Rectal smooth muscle tissue (tissue), 1 donor: Measurements from ENCODE around the gene RTP3.
A peak's percentile ranks its signal among the peaks of the same experiment; 100 is the strongest.
"Not testable (repeated sequence)": the region's sequence is repeated elsewhere in the genome, so short reads cannot be mapped to it uniquely, and the experiment has no call there.

Source experiments
- H3K27ac ChIP-seq: one replicate; pipeline ENCODE4 v1.7.0; 2013; ENCODE audit warnings: low read depth, low read length, inconsistent platforms
- H3K27me3 ChIP-seq: one replicate; pipeline ENCODE4 v1.7.0; 2013; ENCODE audit warnings: low read length; ENCODE audit not compliant: control insufficient read depth, insufficient read depth
- H3K36me3 ChIP-seq: one replicate; pipeline ENCODE4 v1.7.0; 2013; ENCODE audit warnings: low read length; ENCODE audit not compliant: control insufficient read depth, insufficient read depth
- H3K4me1 ChIP-seq: one replicate; pipeline ENCODE4 v1.7.0; 2013; ENCODE audit warnings: low read length; ENCODE audit not compliant: control insufficient read depth, insufficient read depth
- H3K4me3 ChIP-seq: one replicate; pipeline ENCODE4 v1.7.0; 2013; ENCODE audit warnings: low read length
- H3K9ac ChIP-seq: one replicate; pipeline ENCODE4 v1.7.0; 2013; ENCODE audit warnings: low read length

The RTP3 gene

DNA sequence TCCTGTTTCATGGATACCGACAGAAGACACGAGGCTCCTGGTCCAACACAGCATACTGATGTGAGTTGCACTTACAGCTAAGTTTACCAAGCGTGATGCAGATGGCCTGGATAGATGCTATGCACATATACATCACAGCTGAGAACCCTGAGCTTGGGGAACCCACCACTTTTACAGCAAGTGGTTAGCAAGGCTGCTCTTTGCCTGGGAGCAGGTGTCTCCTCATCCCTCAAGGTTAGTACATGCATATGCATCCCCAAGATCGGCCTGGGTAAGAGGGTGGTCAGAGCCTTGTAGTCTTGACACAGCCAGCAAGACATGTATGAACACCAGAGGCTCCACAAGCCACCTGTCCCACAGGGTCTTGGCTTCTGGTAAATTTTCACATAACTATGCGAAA, 40.0 kb downstream of the RTP3 start:
- no peak overlapping the region for H3K4me3 ChIP-seq
- H3K9ac ChIP-seq = no peak overlapping the region
- no peaks in the 10 kb centered on the region for H3K36me3 ChIP-seq
- no peaks in the 10 kb centered on the region for H3K4me1 ChIP-seq
- H3K27ac ChIP-seq = no peak overlapping the region
- H3K27me3 ChIP-seq = no peaks in the 10 kb centered on the region

DNA sequence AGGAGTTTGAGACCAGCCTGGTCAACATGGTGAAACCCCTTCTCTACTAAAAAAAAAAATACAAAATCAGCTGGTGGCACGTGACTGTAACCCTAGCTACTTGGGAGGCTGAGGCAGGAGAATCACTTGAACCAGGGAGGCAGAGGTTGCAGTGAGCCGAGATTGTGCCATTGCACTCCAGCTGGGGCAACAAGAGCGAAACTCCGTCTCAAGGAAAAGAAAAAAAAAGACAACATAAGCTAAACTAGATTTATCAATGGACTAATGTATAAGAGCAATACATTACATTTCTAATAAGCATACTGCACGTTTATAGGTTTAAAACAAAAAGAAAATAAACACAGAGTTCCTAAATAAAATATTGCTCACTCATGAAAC, 40.6 kb downstream of the RTP3 start:
- not testable (repeated sequence) for H3K27me3 ChIP-seq, H3K9ac ChIP-seq, H3K4me3 ChIP-seq, H3K36me3 ChIP-seq, H3K4me1 ChIP-seq, H3K27ac ChIP-seq

DNA sequence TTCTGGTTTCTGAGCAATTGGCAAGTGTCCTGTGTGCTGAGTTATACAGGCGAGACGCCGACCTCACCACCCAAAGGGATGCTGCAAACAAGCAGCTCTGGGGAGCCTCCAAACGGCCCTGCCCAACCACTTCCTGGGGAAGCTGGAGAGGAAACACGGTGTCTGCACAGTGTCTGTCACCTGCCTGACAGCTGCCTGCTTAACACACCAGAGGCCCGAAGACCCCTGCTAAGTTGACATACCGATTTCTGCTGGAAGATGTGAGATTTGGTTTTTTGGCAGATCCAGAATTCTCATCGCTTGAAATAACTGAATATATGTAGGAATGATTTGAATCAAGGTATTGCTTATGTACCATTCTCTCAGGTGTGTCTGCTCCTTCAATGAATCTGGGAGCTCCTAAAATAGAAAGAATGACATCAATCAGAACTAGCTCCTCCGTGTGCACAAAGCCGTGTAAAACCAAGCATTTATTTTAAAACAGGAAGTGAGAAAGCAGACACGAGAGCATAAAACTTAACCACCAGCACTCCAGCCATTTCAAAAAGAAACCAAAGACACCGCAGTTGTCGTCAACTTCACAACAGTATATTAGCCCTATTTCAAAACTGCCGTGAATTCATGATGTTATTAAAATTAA, 41.1 kb downstream of the RTP3 start:
- Histone ChIP-seq H3K4me1 (no peaks in the 10 kb centered on the region), H3K27me3 (no peaks in the 10 kb centered on the region), H3K4me3 (peak overlapping the region; percentile 35), H3K9ac (no peak overlapping the region), H3K27ac (no peak overlapping the region), H3K36me3 (no peaks in the 10 kb centered on the region)

DNA sequence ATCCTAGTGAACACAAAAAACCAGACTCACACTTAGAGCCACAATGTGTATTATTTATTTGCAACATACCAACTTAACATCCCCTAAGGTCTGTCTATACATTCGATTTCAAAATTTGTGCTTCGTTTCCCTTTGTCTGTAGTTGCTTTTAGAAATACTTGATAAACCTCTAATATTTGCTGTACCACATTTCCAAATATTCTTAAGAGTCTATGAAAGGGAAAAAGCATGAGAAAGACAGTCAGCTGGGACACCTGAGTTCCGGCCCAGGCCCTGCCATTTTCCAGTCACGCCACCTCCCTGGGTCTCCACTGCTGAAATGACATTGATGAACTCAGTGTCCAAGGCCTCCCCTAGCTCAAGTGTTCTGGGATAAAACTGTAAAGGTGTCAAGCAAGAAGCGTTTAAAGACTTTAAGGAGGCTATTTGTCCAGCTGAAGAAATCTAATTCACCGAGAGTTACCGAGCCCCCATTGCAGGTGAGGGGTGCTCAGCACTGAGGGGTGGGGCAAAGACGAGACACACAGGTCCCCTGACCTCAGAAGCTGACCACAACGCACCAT, 41.7 kb downstream of the RTP3 start:
- Histone ChIP-seq H3K9ac (no peak overlapping the region), H3K4me1 (no peaks in the 10 kb centered on the region), H3K27ac (no peak overlapping the region), H3K4me3 (no peak overlapping the region), H3K36me3 (no peaks in the 10 kb centered on the region), H3K27me3 (no peaks in the 10 kb centered on the region)

DNA sequence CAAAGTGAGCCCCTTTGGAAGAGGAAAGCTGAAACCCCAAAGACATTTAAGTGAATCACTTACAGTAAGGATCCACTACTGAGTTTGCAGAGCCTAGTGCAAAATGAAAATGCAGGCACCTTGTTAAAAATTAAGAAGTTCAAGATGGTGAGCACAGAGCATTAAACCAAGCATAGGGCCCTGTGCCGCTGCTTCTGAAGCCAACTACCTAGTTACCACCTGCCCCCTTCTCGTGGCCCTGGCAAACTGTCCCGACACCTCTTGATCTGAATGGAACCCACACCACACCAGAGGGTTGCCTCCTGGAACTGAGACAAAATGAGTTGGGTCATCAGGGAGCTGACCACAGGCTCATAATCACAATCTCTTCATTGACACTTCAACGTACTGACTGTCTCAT, 42.8 kb downstream of the RTP3 start:
- Histone ChIP-seq H3K9ac (no peak overlapping the region), H3K4me3 (no peak overlapping the region)

DNA sequence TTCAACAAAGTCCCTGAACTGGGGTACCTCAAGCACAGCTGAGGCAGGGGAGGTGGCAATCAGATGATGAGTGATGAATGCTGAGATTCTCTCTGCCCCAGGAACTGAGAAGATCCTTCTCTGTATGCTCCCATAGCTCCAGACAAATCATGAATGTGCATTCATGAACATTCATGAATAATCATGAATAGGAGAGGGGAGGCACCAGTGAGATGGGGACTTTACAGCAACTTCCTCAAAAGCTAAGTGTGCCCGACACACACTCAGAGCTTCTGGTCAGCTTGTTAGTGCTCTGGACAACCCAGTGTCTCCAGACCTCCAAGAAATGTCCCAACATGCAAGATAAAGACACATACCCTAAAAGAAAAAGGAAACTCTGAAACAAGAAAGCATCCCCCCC, 44.1 kb downstream of the RTP3 start:
- H3K9ac ChIP-seq = no peak overlapping the region
- no peak overlapping the region for H3K4me3 ChIP-seq
- no peaks in the 10 kb centered on the region for H3K36me3 ChIP-seq
- H3K27ac ChIP-seq = no peak overlapping the region
- no peaks in the 10 kb centered on the region for H3K4me1 ChIP-seq
- no peaks in the 10 kb centered on the region for H3K27me3 ChIP-seq

More for the DNA sequence above, 42.8 kb downstream of the RTP3 start:
- no peak overlapping the region for H3K27ac ChIP-seq
- H3K36me3 ChIP-seq = no peaks in the 10 kb centered on the region
- no peaks in the 10 kb centered on the region for H3K27me3 ChIP-seq
- no peaks in the 10 kb centered on the region for H3K4me1 ChIP-seq

DNA sequence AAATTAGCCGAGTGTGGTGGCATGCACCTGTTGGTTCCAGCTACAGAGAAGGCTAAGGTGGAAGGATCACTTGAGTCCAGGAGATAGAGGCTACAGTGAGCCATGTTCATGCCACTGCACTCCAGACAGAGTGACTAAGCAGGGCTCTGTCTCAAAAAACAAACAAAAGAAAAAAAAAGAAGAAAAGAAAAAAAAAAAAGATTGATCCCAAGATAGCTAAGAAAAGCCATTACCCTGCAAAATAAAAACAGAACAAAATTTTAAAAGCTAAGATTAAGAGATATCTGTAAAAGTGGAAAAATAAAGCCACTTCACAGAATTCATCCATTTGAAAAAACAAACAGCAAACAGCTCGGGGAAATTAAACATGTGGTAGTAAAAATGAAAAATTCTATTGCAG, 44.6 kb downstream of the RTP3 start:
- no peak overlapping the region for H3K4me3 ChIP-seq
- H3K9ac ChIP-seq = no peak overlapping the region
- no peak overlapping the region for H3K27ac ChIP-seq
- H3K36me3 ChIP-seq = no peaks in the 10 kb centered on the region
- H3K4me1 ChIP-seq = no peaks in the 10 kb centered on the region
- H3K27me3 ChIP-seq = no peaks in the 10 kb centered on the region

DNA sequence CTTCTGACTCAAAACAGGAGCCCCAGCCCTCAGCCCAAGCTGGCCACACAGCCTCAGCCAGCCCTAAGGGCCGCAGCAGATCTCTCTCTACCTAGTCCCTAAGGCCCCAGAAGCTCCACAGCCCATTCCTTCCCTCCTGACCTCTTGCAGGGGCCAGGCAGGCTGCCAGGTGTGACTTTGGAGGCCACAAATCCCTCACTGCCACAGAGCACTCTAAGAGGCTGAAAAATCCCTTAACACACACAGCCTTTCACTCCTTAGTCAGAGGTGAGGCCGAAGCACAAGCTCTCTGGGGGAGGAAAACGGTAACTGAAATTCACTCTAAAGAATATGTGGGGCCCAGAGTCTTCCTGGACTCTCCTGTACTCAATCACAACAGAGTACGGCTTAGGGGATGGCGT, 45.0 kb downstream of the RTP3 start:
- Histone ChIP-seq H3K27me3 (no peaks in the 10 kb centered on the region), H3K27ac (no peak overlapping the region), H3K4me3 (no peak overlapping the region), H3K4me1 (no peaks in the 10 kb centered on the region), H3K9ac (no peak overlapping the region), H3K36me3 (no peaks in the 10 kb centered on the region)

DNA sequence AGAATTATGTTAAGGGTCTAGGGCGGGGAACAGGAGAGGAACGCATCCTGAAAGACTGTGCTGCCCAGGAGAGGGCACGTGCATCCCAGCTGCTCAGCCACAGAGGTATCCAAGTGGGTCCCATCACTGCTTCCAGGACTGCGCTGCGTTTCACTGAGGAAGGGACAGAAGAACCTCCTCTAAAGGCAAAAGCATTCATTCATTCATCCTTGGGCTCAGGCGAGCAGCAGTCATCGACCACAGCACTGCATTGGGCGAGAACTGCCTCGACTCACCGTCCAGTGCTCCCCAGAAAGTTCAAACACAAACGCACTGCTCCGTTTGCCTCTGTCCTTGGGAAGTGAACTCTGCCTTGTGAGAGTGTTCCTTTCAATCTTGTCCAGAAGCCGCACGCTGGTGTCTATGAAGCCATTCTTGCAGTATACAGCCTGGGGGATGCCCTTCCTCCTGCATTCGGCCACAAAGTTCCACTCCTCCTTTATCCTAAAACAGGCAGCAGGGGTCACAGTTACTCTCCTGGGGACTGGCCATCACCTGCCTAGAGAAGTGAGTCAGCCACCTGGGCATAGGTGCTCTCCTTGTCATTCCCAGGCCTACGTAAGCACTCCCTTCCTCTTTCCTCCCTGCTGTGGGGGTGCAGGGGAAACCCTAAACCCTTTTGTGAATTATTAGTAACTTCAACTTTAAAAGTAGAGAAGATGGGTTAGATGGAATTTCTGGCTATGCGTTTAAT, 47.2 kb downstream of the RTP3 start:
- H3K27me3 ChIP-seq = no peaks in the 10 kb centered on the region
- no peak overlapping the region for H3K9ac ChIP-seq
- no peaks in the 10 kb centered on the region for H3K4me1 ChIP-seq
- H3K4me3 ChIP-seq = no peak overlapping the region
- no peaks in the 10 kb centered on the region for H3K36me3 ChIP-seq
- no peak overlapping the region for H3K27ac ChIP-seq

DNA sequence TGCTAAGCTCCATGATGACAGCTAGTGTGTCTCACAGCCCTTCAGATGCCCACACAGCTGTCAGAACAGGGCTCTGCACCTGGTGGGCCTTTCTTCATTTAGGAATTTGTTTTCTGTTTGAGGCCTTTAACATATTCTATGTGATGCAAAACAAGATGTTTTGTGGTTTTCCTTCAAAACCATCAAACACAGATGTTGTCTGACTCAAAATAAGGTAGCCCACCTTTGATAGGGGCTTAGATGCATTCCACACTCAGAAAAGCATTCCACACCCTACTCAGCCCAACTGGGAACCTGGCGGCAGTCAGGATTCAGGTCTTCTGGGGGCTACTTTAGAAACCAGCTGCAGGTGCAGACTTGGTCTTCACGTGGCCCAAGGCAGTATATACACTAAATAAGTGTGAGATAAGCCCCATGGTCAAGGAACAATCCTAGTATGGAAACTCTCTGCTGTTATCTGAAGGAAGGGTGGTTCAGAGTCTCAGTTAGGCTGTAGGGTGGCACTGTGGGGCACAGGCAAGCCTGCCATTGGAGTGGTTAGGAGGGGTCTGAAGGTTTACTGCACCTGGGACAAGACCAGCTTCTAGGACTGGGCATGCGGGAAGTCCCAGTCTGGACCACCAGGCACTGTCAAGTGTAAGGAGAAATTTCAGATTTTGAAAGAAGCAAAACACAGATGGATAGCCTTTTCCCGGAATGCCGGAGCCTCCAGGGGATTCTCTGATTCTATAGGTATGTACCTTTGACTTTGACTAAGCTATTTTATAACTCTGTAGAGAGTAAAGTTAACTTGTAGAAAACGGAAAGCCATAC, 48.2 kb downstream of the RTP3 start:
- H3K36me3 ChIP-seq = no peaks in the 10 kb centered on the region
- no peaks in the 10 kb centered on the region for H3K27me3 ChIP-seq
- H3K9ac ChIP-seq = no peak overlapping the region
- no peak overlapping the region for H3K4me3 ChIP-seq
- H3K27ac ChIP-seq = no peak overlapping the region
- H3K4me1 ChIP-seq = no peaks in the 10 kb centered on the region

DNA sequence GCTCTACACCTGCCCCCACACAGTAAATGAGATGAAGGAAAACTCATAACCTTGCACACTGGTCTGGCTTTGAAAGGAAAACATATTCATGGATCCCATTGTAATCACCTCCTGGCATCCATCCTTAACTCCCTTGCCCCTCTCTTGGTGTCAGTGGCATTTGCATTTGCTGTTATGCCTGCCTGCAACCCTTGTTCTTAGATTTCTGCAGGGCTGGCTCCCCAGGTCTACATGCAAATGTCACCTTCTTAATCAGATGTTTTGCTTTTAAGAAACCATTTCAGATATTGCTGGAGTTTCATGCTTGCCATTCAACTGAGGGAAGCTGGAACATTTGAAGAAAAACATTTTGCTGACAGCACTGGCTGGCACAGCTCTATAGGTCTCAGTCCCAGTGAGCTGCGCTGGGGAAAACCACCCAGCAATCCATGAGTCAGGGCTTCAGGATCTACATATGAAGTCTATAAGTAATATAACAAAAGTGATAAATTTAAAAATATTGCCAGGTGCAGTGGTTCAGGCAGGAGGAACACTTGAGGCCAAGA, 49.2 kb downstream of the RTP3 start:
- no peaks in the 10 kb centered on the region for H3K27me3 ChIP-seq
- no peak overlapping the region for H3K9ac ChIP-seq
- H3K4me3 ChIP-seq = no peak overlapping the region
- H3K36me3 ChIP-seq = no peaks in the 10 kb centered on the region
- H3K27ac ChIP-seq = no peak overlapping the region
- H3K4me1 ChIP-seq = no peaks in the 10 kb centered on the region

DNA sequence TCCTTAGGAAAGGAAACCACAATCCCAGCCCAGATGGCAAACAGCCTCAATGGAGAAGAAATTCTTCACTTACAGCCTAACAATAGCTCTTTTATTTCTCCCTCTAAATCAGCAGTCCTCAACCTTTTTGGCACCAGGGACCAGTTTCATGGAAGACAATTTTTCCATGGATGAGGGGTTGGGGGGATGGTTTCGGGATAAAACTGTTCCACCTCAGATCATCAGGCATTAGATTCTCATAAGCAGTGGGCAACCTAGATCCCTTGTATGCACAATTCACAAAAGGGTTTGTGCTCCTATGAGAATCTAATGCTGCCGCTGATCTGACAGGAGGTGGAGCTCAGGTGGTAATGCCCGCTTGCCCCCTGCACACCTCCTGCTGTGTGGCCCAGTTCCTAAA, 50.8 kb downstream of the RTP3 start:
- not testable (repeated sequence) for H3K4me1 ChIP-seq

More for the DNA sequence above, 50.8 kb downstream of the RTP3 start:
- H3K27me3 ChIP-seq, H3K36me3 ChIP-seq, H3K27ac ChIP-seq, H3K4me3 ChIP-seq, H3K9ac ChIP-seq: not testable (repeated sequence)
